ENCODE results near the gene WDR27.

The WDR27 gene

GRCh38 chr6:169487579-169488436 is 214.0 kb downstream of the WDR27 start:
- no peaks in the 10 kb centered on the region for H3K9me3 ChIP-seq (ENCODE audit: control insufficient read depth, insufficient read depth, low read depth, low read length)
- POLR2A ChIA-PET: no interaction called here
- CTCF ChIA-PET: no interaction called here
- no peak for TF ChIP-seq BCL11B (tag by site-specific recombination; IDR thresholded peaks at IDR 0.05; ENCODE audit: low read depth)
- H3K4me1 ChIP-seq (ENCODE audit: control insufficient read depth, insufficient read depth, low read length): no peaks in the 10 kb centered on the region
- no peak overlapping the region for H3K27ac ChIP-seq (ENCODE audit: extremely low read depth, low read depth, low read length)
- no peaks in the 10 kb centered on the region for H3K36me3 ChIP-seq (ENCODE audit: control insufficient read depth in 2 of 2, insufficient read depth in 1 of 2, low read length in 2 of 2)
- no peak overlapping the region for H3K4me3 ChIP-seq (ENCODE audit: low read depth, low read length)

- Histone ChIP-seq H3K4me1 (ENCODE audit: control insufficient read depth, insufficient read depth, low read length) (no peaks in the 10 kb centered on the region), H3K27ac (ENCODE audit: extremely low read depth, low read depth, low read length) (no peak overlapping the region), H3K9me3 (ENCODE audit: control insufficient read depth, insufficient read depth, low read depth, low read length) (no peaks in the 10 kb centered on the region), H3K4me3 (ENCODE audit: low read depth, low read length) (no peak overlapping the region), H3K36me3 (ENCODE audit: control insufficient read depth in 2 of 2, insufficient read depth in 1 of 2, low read length in 2 of 2) (no peaks in the 10 kb centered on the region)
- ChIA-PET CTCF (no interaction called here), POLR2A (no interaction called here)
- TF ChIP-seq ZSCAN18 (tag by site-specific recombination; IDR thresholded peaks at IDR 0.05) (no peak), ZNF704 (tag by site-specific recombination; IDR thresholded peaks at IDR 0.05) (no peak)
Observed at GRCh38 chr6:169479783-169480495, 221.9 kb downstream of the WDR27 start.

GRCh38 chr6:169474362-169474761 is 227.5 kb downstream of the WDR27 start:
- H3K27ac ChIP-seq (ENCODE audit: extremely low read depth, low read depth, low read length): no peak overlapping the region
- ChIA-PET POLR2A (no interaction called here), CTCF (no interaction called here)
- TF ChIP-seq ZNF624 (tag by site-specific recombination; IDR thresholded peaks at IDR 0.05) (no peak), SETDB1 (IDR thresholded peaks at IDR 0.05; ENCODE audit: insufficient read length, low read length) (peak; percentile 80), ZNF843 (tag by site-specific recombination; IDR thresholded peaks at IDR 0.05) (no peak), MYNN (tag by site-specific recombination; IDR thresholded peaks at IDR 0.05; ENCODE audit: borderline replicate concordance) (no peak)
- no peak overlapping the region for H3K4me3 ChIP-seq (ENCODE audit: low read depth, low read length)
- H3K9me3 ChIP-seq (ENCODE audit: control insufficient read depth, insufficient read depth, low read depth, low read length): no peaks in the 10 kb centered on the region
- no peaks in the 10 kb centered on the region for H3K4me1 ChIP-seq (ENCODE audit: control insufficient read depth, insufficient read depth, low read length)
- H3K36me3 ChIP-seq (ENCODE audit: control insufficient read depth in 2 of 2, insufficient read depth in 1 of 2, low read length in 2 of 2): no peaks in the 10 kb centered on the region

- no peaks in the 10 kb centered on the region for H3K9me3 ChIP-seq (ENCODE audit: control insufficient read depth, insufficient read depth, low read depth, low read length)
- no peaks in the 10 kb centered on the region for H3K36me3 ChIP-seq (ENCODE audit: control insufficient read depth in 2 of 2, insufficient read depth in 1 of 2, low read length in 2 of 2)
- CTCF ChIA-PET: no interaction called here
- POLR2A ChIA-PET: no interaction called here
- no peak overlapping the region for H3K4me3 ChIP-seq (ENCODE audit: low read depth, low read length)
- H3K4me1 ChIP-seq (ENCODE audit: control insufficient read depth, insufficient read depth, low read length): no peaks in the 10 kb centered on the region
- no peak overlapping the region for H3K27ac ChIP-seq (ENCODE audit: extremely low read depth, low read depth, low read length)
- TF ChIP-seq ZNF112 (tag by site-specific recombination; IDR thresholded peaks at IDR 0.05) (no peak), ZNF114 (tag by site-specific recombination; IDR thresholded peaks at IDR 0.05) (no peak), ZNF132 (tag by site-specific recombination; IDR thresholded peaks at IDR 0.05; ENCODE audit: borderline replicate concordance) (no peak), ZNF354C (tag by site-specific recombination; IDR thresholded peaks at IDR 0.05; ENCODE audit: borderline replicate concordance, low read depth) (no peak), ZNF514 (tag by site-specific recombination; IDR thresholded peaks at IDR 0.05) (no peak), REST (tag by site-specific recombination; IDR thresholded peaks at IDR 0.05) (no peak), ZNF548 (tag by site-specific recombination; IDR thresholded peaks at IDR 0.05) (no peak), ZNF792 (tag by site-specific recombination; IDR thresholded peaks at IDR 0.05) (no peak), ZNF701 (tag by site-specific recombination; IDR thresholded peaks at IDR 0.05) (no peak), ZNF830 (tag by site-specific recombination; IDR thresholded peaks at IDR 0.05; ENCODE audit: low read depth) (no peak), IKZF3 (tag by site-specific recombination; IDR thresholded peaks at IDR 0.05) (no peak), ZNF677 (tag by site-specific recombination; IDR thresholded peaks at IDR 0.05) (no peak)
Observed at GRCh38 chr6:169473663-169474062, 228.2 kb downstream of the WDR27 start.

Measured in HEK293 (cell line).